GM21717 (cell line): Measurements from ENCODE around the gene IMMT.

Experiments used
- ATAC-seq: cut with Tn5 transposase; IDR thresholded peaks from one replicate; pipeline ENCODE4 v1.9.1; 2021; ENCODE audit warnings: mild to moderate bottlenecking, moderate library complexity; ENCODE audit not compliant: unreplicated experiment

The IMMT gene

DNA sequence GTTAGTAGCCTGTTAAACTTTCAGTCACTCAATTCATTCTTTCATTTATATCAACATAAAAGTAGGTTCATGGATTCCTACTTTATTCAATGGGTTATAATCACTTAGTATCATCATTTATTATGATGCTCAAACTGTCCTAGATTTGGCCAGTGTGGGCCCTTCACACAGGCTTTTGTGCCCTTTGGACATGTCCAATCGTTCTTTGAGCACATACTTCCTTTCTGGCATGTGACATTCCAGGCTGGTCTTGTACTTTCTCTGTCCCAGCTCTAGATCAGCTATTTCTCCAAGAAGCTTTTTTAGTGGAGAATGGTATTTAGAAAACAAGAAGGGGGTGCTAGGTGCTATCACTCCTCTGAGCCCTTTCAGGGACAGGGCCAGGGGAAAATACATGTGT lies 101.0 kb downstream of the IMMT start:
- no peak for ATAC-seq
